ENCODE results near the gene ZSCAN21.

ZSCAN21 gene

GRCh38 chr7:100029596-100029995 is 20.0 kb upstream of the ZSCAN21 start:
- no peak for DNase-seq

GRCh38 chr7:100033526-100033925 is 16.0 kb upstream of the ZSCAN21 start:
- no peak for DNase-seq

- peak; percentile 7 for DNase-seq
These were observed 14.6 kb upstream of the ZSCAN21 start for GRCh38 chr7:100034871-100035510.

- DNase-seq = no peak
These were observed 13.7 kb upstream of the ZSCAN21 start for GRCh38 chr7:100035876-100036275.

- DNase-seq = no peak
These were observed 11.2 kb upstream of the ZSCAN21 start for GRCh38 chr7:100038326-100038725.

- no peak for DNase-seq
These were observed 9.0 kb upstream of the ZSCAN21 start for GRCh38 chr7:100040575-100040974.

GRCh38 chr7:100044718-100045117 is 4.9 kb upstream of the ZSCAN21 start:
- no peak for DNase-seq

- DNase-seq = no peak
These were observed 894 bp upstream of the ZSCAN21 start for GRCh38 chr7:100048680-100049079.

- DNase-seq = no peak
These were observed 2.0 kb downstream of the ZSCAN21 start for GRCh38 chr7:100051611-100052010.

- peak; percentile 48 for DNase-seq
These were observed 3.6 kb downstream of the ZSCAN21 start for GRCh38 chr7:100053215-100053614.

GRCh38 chr7:100057006-100057405 is 7.4 kb downstream of the ZSCAN21 start:
- DNase-seq = no peak

GRCh38 chr7:100059251-100059739 is 9.7 kb downstream of the ZSCAN21 start:
- no peak for DNase-seq

- no peak for DNase-seq
These were observed 12.1 kb downstream of the ZSCAN21 start for GRCh38 chr7:100061518-100062193.

- no peak for DNase-seq
These were observed 13.8 kb downstream of the ZSCAN21 start for GRCh38 chr7:100063376-100063775.

- DNase-seq = no peak
These were observed 14.6 kb downstream of the ZSCAN21 start for GRCh38 chr7:100064162-100064561.

- DNase-seq = peak; percentile 47
These were observed 16.0 kb downstream of the ZSCAN21 start for GRCh38 chr7:100065452-100066186.

- DNase-seq = no peak
These were observed 17.4 kb downstream of the ZSCAN21 start for GRCh38 chr7:100066953-100067352.

GRCh38 chr7:100069991-100070390 is 20.4 kb downstream of the ZSCAN21 start:
- no peak for DNase-seq

GRCh38 chr7:100071018-100071723 is 21.6 kb downstream of the ZSCAN21 start:
- DNase-seq = no peak

- DNase-seq = no peak
These were observed 22.9 kb downstream of the ZSCAN21 start for GRCh38 chr7:100072462-100072861.

- no peak for DNase-seq
These were observed 25.3 kb downstream of the ZSCAN21 start for GRCh38 chr7:100074841-100075240.

GRCh38 chr7:100075418-100075817 is 25.8 kb downstream of the ZSCAN21 start:
- DNase-seq = no peak

GRCh38 chr7:100077205-100077604 is 27.6 kb downstream of the ZSCAN21 start:
- no peak for DNase-seq
